HepG2 (cell line): ENCODE measurements around the gene ONECUT2. TPM values are rescaled to one million over a fixed set of nuclear protein-coding genes. Genes with fewer than 3 reads are reported as not detected.

Source experiments
- AKAP8 ChIP-seq: sonication (generic); formaldehyde crosslinking; IDR thresholded peaks from 2 replicates; pipeline ENCODE4 v1.5.1; 2020; ENCODE audit warnings: mild to moderate bottlenecking, missing genetic modification reagents
- ARID2 ChIP-seq: sonication (generic); formaldehyde crosslinking; IDR thresholded peaks from 2 replicates; pipeline ENCODE4 v1.8.1; 2022; ENCODE audit warnings: mild to moderate bottlenecking, missing genetic modification reagents, borderline replicate concordance
- GLI4 ChIP-seq: sonication (generic); formaldehyde crosslinking; IDR thresholded peaks from 2 replicates; pipeline ENCODE4 v1.5.1; 2020; ENCODE audit warnings: missing genetic modification reagents, mild to moderate bottlenecking, moderate library complexity, borderline replicate concordance
- IRF2 ChIP-seq: IDR thresholded peaks from 2 replicates; pipeline ENCODE4 v1.6.1; 2018; ENCODE audit warnings: missing genetic modification reagents, missing compliant biosample characterization
- KDM1A ChIP-seq: IDR thresholded peaks from 2 replicates; pipeline ENCODE4 v1.6.1; 2016; ENCODE audit warnings: missing compliant biosample characterization
- KLF9 ChIP-seq: IDR thresholded peaks from 2 replicates; pipeline ENCODE4 v1.6.1; 2016; ENCODE audit warnings: low read depth
- MTF2 ChIP-seq: sonication (generic); formaldehyde crosslinking; IDR thresholded peaks from 2 replicates; pipeline ENCODE4 v1.5.0; 2020; ENCODE audit warnings: missing genetic modification reagents, borderline replicate concordance
- NFE2L2 ChIP-seq: fragments of 150-350 bp; IDR thresholded peaks from 2 replicates; pipeline ENCODE4 v1.6.1; 2014; ENCODE audit warnings: low read length
- RFX1 ChIP-seq: fragments of 450-650 bp; IDR thresholded peaks from 2 replicates; pipeline ENCODE4 v1.6.1; 2017
- RFXAP ChIP-seq: sonication (generic); formaldehyde crosslinking; IDR thresholded peaks from 2 replicates; pipeline ENCODE4 v1.4.0; 2020; ENCODE audit warnings: missing genetic modification reagents, borderline replicate concordance
- TSC22D2 ChIP-seq: sonication (generic); formaldehyde crosslinking; IDR thresholded peaks from 2 replicates; pipeline ENCODE4 v1.5.1; 2020; ENCODE audit warnings: missing genetic modification reagents, mild to moderate bottlenecking, borderline replicate concordance
- ZFX ChIP-seq: sonication (generic); formaldehyde crosslinking; IDR thresholded peaks from 2 replicates; pipeline ENCODE4 v1.4.0; 2020; ENCODE audit warnings: mild to moderate bottlenecking, low read depth, missing genetic modification reagents, moderate library complexity
- ZFY ChIP-seq: sonication (generic); formaldehyde crosslinking; IDR thresholded peaks from 2 replicates; pipeline ENCODE4 v1.4.0; 2020; ENCODE audit warnings: missing genetic modification reagents
- ZNF674 ChIP-seq: sonication (generic); formaldehyde crosslinking; IDR thresholded peaks from 2 replicates; pipeline ENCODE4 v1.5.0; 2020; ENCODE audit warnings: low read depth, mild to moderate bottlenecking, missing genetic modification reagents
- ZNF709 ChIP-seq: sonication (generic); formaldehyde crosslinking; IDR thresholded peaks from 2 replicates; pipeline ENCODE4 v1.5.0; 2020; ENCODE audit warnings: mild to moderate bottlenecking, missing genetic modification reagents
- ZNF850 ChIP-seq: sonication (generic); formaldehyde crosslinking; conservative IDR thresholded peaks from 2 replicates; pipeline ENCODE4 v1.9.0; 2021; ENCODE audit warnings: mild to moderate bottlenecking, missing genetic modification reagents
- ZSCAN21 ChIP-seq: sonication (generic); formaldehyde crosslinking; IDR thresholded peaks from 2 replicates; pipeline ENCODE4 v1.8.0; 2022; ENCODE audit warnings: mild to moderate bottlenecking, missing genetic modification reagents, moderate library complexity, borderline replicate concordance
- polyA plus RNA-seq, 8 experiments: library from polyadenylated mRNA; depleted of rRNA in 3 of 8; stranded (reverse) in 7 of 8; unstranded in 1 of 8; fragments of >200 nt; fragmentation: Illumina TruSeq in 4 of 8; extraction: Trizol in 4 of 8; gene quantifications; 2 replicates each; pipeline versions ENCODE4 v1.2.1 to v1.2.3, GENCODE V29; 2011 to 2016; ENCODE audit warnings: low read depth in 4 of 8, missing spikeins in 1 of 8, mixed read lengths in 1 of 8; ENCODE audit not compliant: insufficient read depth in 1 of 8
- total RNA-seq, 5 experiments: library from RNA; depleted of rRNA; stranded (reverse); fragments of >200 nt; fragmentation: Illumina TruSeq; extraction: Trizol; gene quantifications; 2 replicates each; pipeline ENCODE4 v1.2.3, GENCODE V29; 2016; ENCODE audit warnings: low read depth in 1 of 5
- TF ChIP-seq, protein P1 (sequence below): sonication (generic); formaldehyde crosslinking; IDR thresholded peaks from 2 replicates; pipeline ENCODE4 v1.5.0; 2020; ENCODE audit warnings: missing genetic modification reagents
- TF ChIP-seq, protein P2 (sequence below): sonication (generic); formaldehyde crosslinking; IDR thresholded peaks from 2 replicates; pipeline ENCODE4 v1.4.0; 2020; ENCODE audit warnings: mild to moderate bottlenecking, missing genetic modification reagents
- TF ChIP-seq, protein P3 (sequence below): sonication (generic); formaldehyde crosslinking; IDR thresholded peaks from 2 replicates; pipeline ENCODE4 v1.5.1; 2020; ENCODE audit warnings: mild to moderate bottlenecking, missing genetic modification reagents, moderate library complexity
- TF ChIP-seq, protein P4 (sequence below): sonication (generic); formaldehyde crosslinking; IDR thresholded peaks from 2 replicates; pipeline ENCODE4 v1.4.0; 2020; ENCODE audit warnings: low read depth, mild to moderate bottlenecking, missing genetic modification reagents

ONECUT2 gene
- total and polyA plus RNA-seq, 2 of the 13 experiments (the other 11 are each of a cell fraction or from before 2014, with no cell fraction given) = 3.0 to 3.2 TPM

DNA sequence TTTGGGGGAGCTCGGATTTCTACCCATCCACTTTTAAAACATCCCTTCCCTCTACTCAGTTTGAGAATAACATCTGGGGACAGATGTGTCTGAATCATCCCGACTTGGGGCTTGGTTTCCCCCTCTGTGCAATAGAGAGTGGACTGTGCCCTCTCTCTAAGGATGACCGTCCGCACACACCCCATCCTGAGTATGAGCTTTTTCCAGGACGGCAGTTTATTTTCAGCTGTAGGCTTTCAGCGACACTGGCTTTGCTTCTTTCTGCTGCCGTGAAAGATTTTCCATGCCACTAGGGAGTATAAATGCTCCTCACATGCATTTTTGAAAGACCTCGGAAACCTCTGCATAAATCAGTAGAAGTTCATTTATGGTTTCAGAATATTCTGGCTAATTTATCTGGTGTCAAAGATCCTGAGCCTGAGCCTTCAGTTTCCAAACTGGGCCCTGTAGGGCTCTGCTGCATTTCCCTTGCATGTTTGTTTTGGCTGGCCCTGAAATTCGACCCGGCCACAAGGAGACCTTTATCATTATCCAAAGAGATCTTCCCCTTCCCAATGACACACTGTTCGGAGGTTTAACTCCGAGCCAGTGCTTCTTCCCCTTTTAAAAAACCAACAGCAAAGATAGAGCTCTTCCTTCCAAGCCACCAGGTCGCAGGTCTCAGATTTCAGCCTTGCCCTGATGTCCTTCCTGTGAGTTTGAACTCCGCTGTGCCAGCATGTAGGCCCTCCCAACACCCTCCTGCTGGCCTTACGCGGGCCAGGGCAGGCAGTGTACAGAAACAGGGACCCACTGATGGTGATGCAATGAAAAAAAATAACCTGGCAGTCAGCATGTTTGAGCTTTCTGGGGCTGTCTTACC, 98.1 kb downstream of the ONECUT2 start (continued):
- TF ChIP-seq, protein P1, sequence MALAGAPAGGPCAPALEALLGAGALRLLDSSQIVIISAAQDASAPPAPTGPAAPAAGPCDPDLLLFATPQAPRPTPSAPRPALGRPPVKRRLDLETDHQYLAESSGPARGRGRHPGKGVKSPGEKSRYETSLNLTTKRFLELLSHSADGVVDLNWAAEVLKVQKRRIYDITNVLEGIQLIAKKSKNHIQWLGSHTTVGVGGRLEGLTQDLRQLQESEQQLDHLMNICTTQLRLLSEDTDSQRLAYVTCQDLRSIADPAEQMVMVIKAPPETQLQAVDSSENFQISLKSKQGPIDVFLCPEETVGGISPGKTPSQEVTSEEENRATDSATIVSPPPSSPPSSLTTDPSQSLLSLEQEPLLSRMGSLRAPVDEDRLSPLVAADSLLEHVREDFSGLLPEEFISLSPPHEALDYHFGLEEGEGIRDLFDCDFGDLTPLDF (CRISPR knock-in tag) = no peak
- no peak for TF ChIP-seq ARID2 (CRISPR knock-in tag)
- TF ChIP-seq ZFY (CRISPR knock-in tag) = 0 out of 2 replicates have a peak, but pooled peaks have one; percentile 33
- TF ChIP-seq ZNF850 (CRISPR knock-in tag) = no peak
- no peak for TF ChIP-seq GLI4 (CRISPR knock-in tag)
- no peak for TF ChIP-seq TSC22D2 (CRISPR knock-in tag)
- no peak for TF ChIP-seq KLF9 (CRISPR knock-in tag)
- TF ChIP-seq NFE2L2 = no peak
- TF ChIP-seq ZNF709 (CRISPR knock-in tag) = no peak
- TF ChIP-seq ZFX (CRISPR knock-in tag) = peak; percentile 64
- TF ChIP-seq IRF2 (CRISPR knock-in tag) = no peak
- no peak for TF ChIP-seq RFX1
- TF ChIP-seq, protein P2, sequence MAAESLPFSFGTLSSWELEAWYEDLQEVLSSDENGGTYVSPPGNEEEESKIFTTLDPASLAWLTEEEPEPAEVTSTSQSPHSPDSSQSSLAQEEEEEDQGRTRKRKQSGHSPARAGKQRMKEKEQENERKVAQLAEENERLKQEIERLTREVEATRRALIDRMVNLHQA = no peak
- no peak for TF ChIP-seq ZSCAN21 (CRISPR knock-in tag)
- TF ChIP-seq, protein P3, sequence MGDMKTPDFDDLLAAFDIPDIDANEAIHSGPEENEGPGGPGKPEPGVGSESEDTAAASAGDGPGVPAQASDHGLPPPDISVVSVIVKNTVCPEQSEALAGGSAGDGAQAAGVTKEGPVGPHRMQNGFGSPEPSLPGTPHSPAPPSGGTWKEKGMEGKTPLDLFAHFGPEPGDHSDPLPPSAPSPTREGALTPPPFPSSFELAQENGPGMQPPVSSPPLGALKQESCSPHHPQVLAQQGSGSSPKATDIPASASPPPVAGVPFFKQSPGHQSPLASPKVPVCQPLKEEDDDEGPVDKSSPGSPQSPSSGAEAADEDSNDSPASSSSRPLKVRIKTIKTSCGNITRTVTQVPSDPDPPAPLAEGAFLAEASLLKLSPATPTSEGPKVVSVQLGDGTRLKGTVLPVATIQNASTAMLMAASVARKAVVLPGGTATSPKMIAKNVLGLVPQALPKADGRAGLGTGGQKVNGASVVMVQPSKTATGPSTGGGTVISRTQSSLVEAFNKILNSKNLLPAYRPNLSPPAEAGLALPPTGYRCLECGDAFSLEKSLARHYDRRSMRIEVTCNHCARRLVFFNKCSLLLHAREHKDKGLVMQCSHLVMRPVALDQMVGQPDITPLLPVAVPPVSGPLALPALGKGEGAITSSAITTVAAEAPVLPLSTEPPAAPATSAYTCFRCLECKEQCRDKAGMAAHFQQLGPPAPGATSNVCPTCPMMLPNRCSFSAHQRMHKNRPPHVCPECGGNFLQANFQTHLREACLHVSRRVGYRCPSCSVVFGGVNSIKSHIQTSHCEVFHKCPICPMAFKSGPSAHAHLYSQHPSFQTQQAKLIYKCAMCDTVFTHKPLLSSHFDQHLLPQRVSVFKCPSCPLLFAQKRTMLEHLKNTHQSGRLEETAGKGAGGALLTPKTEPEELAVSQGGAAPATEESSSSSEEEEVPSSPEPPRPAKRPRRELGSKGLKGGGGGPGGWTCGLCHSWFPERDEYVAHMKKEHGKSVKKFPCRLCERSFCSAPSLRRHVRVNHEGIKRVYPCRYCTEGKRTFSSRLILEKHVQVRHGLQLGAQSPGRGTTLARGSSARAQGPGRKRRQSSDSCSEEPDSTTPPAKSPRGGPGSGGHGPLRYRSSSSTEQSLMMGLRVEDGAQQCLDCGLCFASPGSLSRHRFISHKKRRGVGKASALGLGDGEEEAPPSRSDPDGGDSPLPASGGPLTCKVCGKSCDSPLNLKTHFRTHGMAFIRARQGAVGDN (CRISPR knock-in tag) = peak; percentile 20; the same call in 1 of the 2 replicates
- no peak for TF ChIP-seq AKAP8 (CRISPR knock-in tag)
- TF ChIP-seq, protein P4, sequence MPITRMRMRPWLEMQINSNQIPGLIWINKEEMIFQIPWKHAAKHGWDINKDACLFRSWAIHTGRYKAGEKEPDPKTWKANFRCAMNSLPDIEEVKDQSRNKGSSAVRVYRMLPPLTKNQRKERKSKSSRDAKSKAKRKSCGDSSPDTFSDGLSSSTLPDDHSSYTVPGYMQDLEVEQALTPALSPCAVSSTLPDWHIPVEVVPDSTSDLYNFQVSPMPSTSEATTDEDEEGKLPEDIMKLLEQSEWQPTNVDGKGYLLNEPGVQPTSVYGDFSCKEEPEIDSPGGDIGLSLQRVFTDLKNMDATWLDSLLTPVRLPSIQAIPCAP (CRISPR knock-in tag) = no peak
- TF ChIP-seq ZNF674 = no peak
- TF ChIP-seq RFXAP = no peak
- TF ChIP-seq KDM1A (CRISPR knock-in tag) = no peak
- no peak for TF ChIP-seq MTF2
